Aorta (tissue), 5 donors: ENCODE measurements around the gene PHACTR2. TPM values are rescaled to one million over a fixed set of nuclear protein-coding genes. Genes with fewer than 3 reads are reported as not detected.

ENCODE experiments used
- ATAC-seq: fragments of 200-7000 bp; cut with Tn5 transposase; one replicate; pipeline ENCODE4 v1.9.1; 2022; ENCODE audit warnings: moderate library complexity; ENCODE audit not compliant: low FRiP score
- DNase-seq, 2 donors: peaks; one replicate each; pipeline ENCODE4 v3.0.0-alpha.2; 2020
- H3K27ac ChIP-seq, 2 donors: one replicate each; pipeline ENCODE4 v1.5.1; 2013; ENCODE audit warnings: low read length in 2 of 2, mild to moderate bottlenecking in 2 of 2, moderate library complexity in 2 of 2, control low read depth in 1 of 2, inconsistent platforms in 1 of 2, low read depth in 1 of 2
- H3K27me3 ChIP-seq, 2 donors: one replicate each; pipeline ENCODE4 v1.6.1; 2013; ENCODE audit warnings: control low read depth in 1 of 2, low read length in 1 of 2, mild to moderate bottlenecking in 1 of 2, moderate library complexity in 1 of 2; ENCODE audit not compliant: insufficient read depth in 2 of 2, control insufficient read depth in 1 of 2
- H3K36me3 ChIP-seq, 2 donors: one replicate each; pipeline ENCODE4 v1.6.1; 2013; ENCODE audit warnings: control low read depth in 1 of 2, low read length in 1 of 2, mild to moderate bottlenecking in 1 of 2; ENCODE audit not compliant: insufficient read depth in 2 of 2, control insufficient read depth in 1 of 2
- H3K4me1 ChIP-seq, 2 donors: one replicate each; pipeline ENCODE4 v1.6.1; 2013; ENCODE audit warnings: low read length in 2 of 2, control low read depth in 1 of 2, mild to moderate bottlenecking in 1 of 2, moderate library complexity in 1 of 2; ENCODE audit not compliant: insufficient read depth in 2 of 2, control insufficient read depth in 1 of 2
- H3K4me3 ChIP-seq, 2 donors: one replicate each; pipeline ENCODE4 v1.5.1; 2013; ENCODE audit warnings: low read length in 2 of 2, control low read depth in 1 of 2, mild to moderate bottlenecking in 1 of 2
- H3K9me3 ChIP-seq: one replicate; pipeline ENCODE4 v1.6.1; 2013; ENCODE audit warnings: mild to moderate bottlenecking, low read length; ENCODE audit not compliant: control insufficient read depth
- WGBS, 2 donors: extraction: QIAGEN DNeasy Blood & Tissue Kit; methylation state at CpG; one replicate each; pipeline ENCODE4 v1.1.7; 2013; 5-methylcytosine and 5-hydroxymethylcytosine counted together
- intact Hi-C, 2 donors: fragments of 100-400 bp; cut with DNase I; formaldehyde crosslinking; loops; one replicate each; pipeline versions ENCODE4 v1.14.2 to v1.15.0; 2022
- polyA plus RNA-seq, 2 donors: library from polyadenylated mRNA; stranded (reverse); fragments of 200-250 nt; gene quantifications; one replicate each; pipeline ENCODE4 v1.2.3, GENCODE V29; 2013
- total RNA-seq, 2 donors: library from RNA; stranded (reverse); fragmentation: NEBNext Ultra II Directional; extraction: Animal tissue kit (Norgen Biotek cat#: 25700); gene quantifications; one replicate each; pipeline ENCODE4 v1.2.1, GENCODE V29; 2021
- donor health status: healthy with polysubstance abuse.
- donor health status: Bipolar disorder and iron deficiency.
- donor health status: DM: no; HTN: no; CAD: no.
- donor health status: DM: no; HTN: no; CAD: no.
- donor health status: DM: yes; HTN: yes; CAD: no.

The PHACTR2 gene
- total and polyA plus RNA-seq, 4 donors: 15.3 to 96.8 (median 51.2) TPM

DNA sequence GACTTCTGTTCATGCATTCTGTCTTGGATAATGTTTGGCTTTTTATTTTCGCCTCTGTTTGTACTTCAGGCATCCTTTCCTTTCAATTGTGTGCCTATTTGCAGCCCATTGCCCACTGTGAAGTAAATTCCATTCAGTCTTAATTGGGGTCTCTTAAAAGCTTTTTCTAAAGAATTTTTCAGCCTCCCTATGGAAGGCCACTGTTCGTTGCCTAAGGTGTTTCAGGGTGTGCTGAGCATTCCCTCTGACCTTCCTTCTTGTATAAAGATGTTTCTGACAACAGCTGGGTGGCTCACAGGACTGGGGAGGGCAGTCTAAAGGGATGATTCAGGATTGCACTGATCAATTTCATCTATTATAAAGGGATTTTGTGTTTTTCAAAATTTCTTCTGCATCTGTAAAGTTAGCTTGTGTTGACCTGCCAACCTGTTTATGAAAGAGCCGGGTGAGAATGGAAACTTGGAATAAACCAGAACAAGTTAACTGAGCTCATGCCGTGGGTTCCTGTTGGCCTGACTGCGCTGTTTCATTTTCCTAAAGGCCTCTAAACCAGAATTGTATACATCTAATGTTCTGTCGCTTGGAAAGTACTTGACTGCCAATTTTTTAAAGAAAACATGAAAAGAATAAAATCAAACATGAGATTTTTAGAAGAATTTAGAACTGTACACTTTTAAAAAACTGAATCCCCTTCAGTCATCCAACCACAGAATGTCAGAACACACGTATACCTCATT lies 14.3 kb downstream of the PHACTR2 start:
- H3K4me1 ChIP-seq: peaks cover 10 to 11% of the 10 kb centered on the region in 2 donors
- no peaks in the 10 kb centered on the region for H3K9me3 ChIP-seq
- H3K27ac ChIP-seq: peak overlapping the region; percentile 62 to 80
- no peaks in the 10 kb centered on the region for H3K36me3 ChIP-seq
- DNase-seq (no peak), ATAC-seq (no peak)
- H3K4me3 ChIP-seq: peak overlapping the region in 1 of 2 donors; percentile 18
- 3 to 11% methylated on average over 7 of the region's 7 CpGs for WGBS, 2 donors
- intact Hi-C loops: loop anchor here in 1 of 2 donors (5.0 kb wide), 1 partner anchor 50 kb away; no protein-coding TSS in a partner anchor
- no peaks in the 10 kb centered on the region for H3K27me3 ChIP-seq

DNA sequence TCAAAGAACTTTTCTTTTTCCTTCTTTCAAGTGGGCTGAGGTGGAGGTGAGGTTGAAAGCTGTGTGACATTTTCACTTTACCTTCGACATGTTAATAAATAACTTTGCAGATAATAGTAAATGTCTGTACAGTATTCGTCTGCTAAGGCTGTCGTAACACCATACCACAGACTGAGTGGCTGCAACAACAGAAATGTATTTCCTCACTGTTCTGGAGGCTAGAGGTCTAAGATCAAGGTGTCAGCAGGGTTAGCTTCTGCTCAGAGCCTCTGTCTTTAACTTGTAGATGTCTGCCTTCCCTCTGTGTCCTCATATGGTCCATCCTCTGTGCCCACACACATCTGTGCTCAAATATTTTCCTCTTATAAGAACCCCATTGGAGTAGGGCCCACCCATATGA lies 14.9 kb downstream of the PHACTR2 start:
- Histone ChIP-seq H3K4me3 (peak overlapping the region in 1 of 2 donors; percentile 4), H3K4me1 (peaks cover 10 to 12% of the 10 kb centered on the region in 2 donors), H3K9me3 (no peaks in the 10 kb centered on the region), H3K36me3 (no peaks in the 10 kb centered on the region), H3K27ac (peak overlapping the region; percentile 62 to 98), H3K27me3 (no peaks in the 10 kb centered on the region)
- WGBS, 2 donors: 32 to 43% methylated on average over 3 of the region's 3 CpGs
- ATAC-seq: no peak
- DNase-seq: no peak
- intact Hi-C loops: loop anchor here in 1 of 2 donors (5.0 kb wide), 1 partner anchor 50 kb away; no protein-coding TSS in a partner anchor

DNA sequence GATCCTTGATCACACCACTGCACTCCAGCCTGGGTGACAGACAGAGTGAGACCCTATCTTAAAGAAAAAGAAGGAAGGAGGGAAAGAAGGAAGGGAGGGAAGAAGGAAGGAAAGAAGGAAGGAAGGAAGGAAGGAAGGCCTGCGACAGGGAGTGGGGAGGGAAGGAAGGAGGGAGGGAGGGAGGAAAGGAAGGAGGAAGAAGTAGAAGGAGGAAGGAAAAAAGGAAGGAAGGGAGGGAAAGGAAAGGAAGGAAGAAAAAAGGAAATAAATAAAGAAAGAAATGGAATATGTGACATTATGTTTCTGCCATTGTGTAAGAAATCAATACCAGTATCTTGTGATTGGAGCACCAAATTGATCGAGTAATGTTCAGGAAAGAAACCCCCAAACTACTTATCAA lies 16.2 kb downstream of the PHACTR2 start:
- Histone ChIP-seq H3K36me3 (no peaks in the 10 kb centered on the region), H3K4me1 (peaks cover 5 to 7% of the 10 kb centered on the region in 2 donors), H3K4me3 (no peak overlapping the region), H3K27me3 (no peaks in the 10 kb centered on the region), H3K27ac (peak overlapping the region; percentile 5 to 43), H3K9me3 (no peaks in the 10 kb centered on the region)
- intact Hi-C loops: loop anchor here in 1 of 2 donors (5.0 kb wide), 1 partner anchor 48 kb away; no protein-coding TSS in a partner anchor
- WGBS, 2 donors: 93 to 96% methylated on average over 2 of the region's 2 CpGs
- ATAC-seq (no peak), DNase-seq (no peak)

- Histone ChIP-seq H3K36me3 (no peaks in the 10 kb centered on the region), H3K4me1 (peaks cover 6 to 7% of the 10 kb centered on the region in 2 donors), H3K4me3 (no peak overlapping the region), H3K9me3 (no peaks in the 10 kb centered on the region), H3K27me3 (no peaks in the 10 kb centered on the region), H3K27ac (peak overlapping the region in 1 of 2 donors; percentile 43)
- ATAC-seq (no peak), DNase-seq (no peak)
- intact Hi-C loops: loop anchor here in 1 of 2 donors (5.0 kb wide), 1 partner anchor 48 kb away; no protein-coding TSS in a partner anchor
- WGBS, 2 donors: 78 to 79% methylated on average over 7 of the region's 7 CpGs
Measured at GRCh38 chr6:143694560-143694959, 16.8 kb downstream of the PHACTR2 start.

GRCh38 chr6:143695130-143695968 lies 17.6 kb downstream of the PHACTR2 start:
- H3K4me1 ChIP-seq: peaks cover 3 to 7% of the 10 kb centered on the region in 2 donors
- no peaks in the 10 kb centered on the region for H3K36me3 ChIP-seq
- no peaks in the 10 kb centered on the region for H3K27me3 ChIP-seq
- DNase-seq: no peak
- WGBS, 2 donors: 51 to 56% methylated on average over 7 of the region's 7 CpGs
- no peak for ATAC-seq
- H3K27ac ChIP-seq: peak overlapping the region; percentile 22 to 71
- H3K4me3 ChIP-seq: no peak overlapping the region
- no peaks in the 10 kb centered on the region for H3K9me3 ChIP-seq
- intact Hi-C loops: loop anchor here in 1 of 2 donors (5.0 kb wide), 1 partner anchor 52 kb away; no protein-coding TSS in a partner anchor

DNA sequence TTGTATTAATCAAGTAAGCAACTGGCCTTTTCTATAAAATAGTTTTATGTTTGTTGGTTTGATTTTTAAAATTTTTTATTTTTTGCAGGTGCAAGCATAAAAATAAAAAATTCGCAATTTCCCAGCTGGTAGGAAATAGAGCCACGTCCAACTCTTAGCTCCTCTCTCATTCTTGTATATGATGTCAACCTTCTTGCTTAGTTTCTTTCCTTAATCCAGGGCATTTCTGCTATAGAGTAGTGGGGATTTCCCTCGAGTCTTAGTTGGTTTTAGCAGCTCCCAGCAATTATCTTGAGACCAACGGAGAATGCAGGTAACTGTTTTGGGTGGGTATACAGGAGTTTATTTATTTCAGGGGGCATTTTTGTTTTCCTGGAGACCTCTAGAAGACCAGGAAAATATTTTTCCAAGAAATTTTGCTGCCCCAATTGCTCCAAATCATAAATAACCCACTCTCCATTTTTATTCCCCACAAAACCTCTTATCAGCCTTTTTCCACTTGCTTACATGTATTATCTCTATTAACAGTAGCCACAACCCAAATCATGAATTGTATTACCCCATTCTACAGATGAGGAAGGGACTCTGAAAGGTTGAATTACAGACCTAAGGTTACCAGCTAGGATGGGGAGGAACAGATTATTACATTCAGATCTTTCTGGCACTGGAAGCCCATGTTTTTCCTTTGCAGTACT lies 18.4 kb downstream of the PHACTR2 start:
- ATAC-seq (no peak), DNase-seq (no peak)
- WGBS, 2 donors: 22 to 40% methylated on average over 4 of the region's 4 CpGs
- no peaks in the 10 kb centered on the region for H3K36me3 ChIP-seq
- peaks cover 2 to 7% of the 10 kb centered on the region in 2 donors for H3K4me1 ChIP-seq
- H3K9me3 ChIP-seq: no peaks in the 10 kb centered on the region
- H3K27ac ChIP-seq: peak overlapping the region in 1 of 2 donors; percentile 87
- H3K27me3 ChIP-seq: no peaks in the 10 kb centered on the region
- intact Hi-C loops: loop anchor here in 1 of 2 donors (5.0 kb wide), 1 partner anchor 51 kb away; no protein-coding TSS in a partner anchor
- no peak overlapping the region for H3K4me3 ChIP-seq

- WGBS, 2 donors: 17 to 20% methylated on average over 2 of the region's 2 CpGs
- Histone ChIP-seq H3K4me3 (no peak overlapping the region), H3K9me3 (no peaks in the 10 kb centered on the region), H3K27ac (peak overlapping the region in 1 of 2 donors; percentile 87), H3K4me1 (peaks cover 2 to 7% of the 10 kb centered on the region in 2 donors), H3K36me3 (no peaks in the 10 kb centered on the region), H3K27me3 (no peaks in the 10 kb centered on the region)
- ATAC-seq: no peak
- intact Hi-C loops: loop anchor here in 1 of 2 donors (5.0 kb wide), 1 partner anchor 51 kb away; no protein-coding TSS in a partner anchor
- no peak for DNase-seq
Measured at GRCh38 chr6:143696664-143697000, 18.9 kb downstream of the PHACTR2 start.
